GM12801 (cell line): ENCODE data around the gene CHST12.

Experiments used
- CTCF ChIP-seq: IDR thresholded peaks from one replicate; pipeline ENCODE4 v1.5.1; 2011; ENCODE audit warnings: control low read depth; ENCODE audit not compliant: insufficient read length; ENCODE audit errors: extremely low read depth

CHST12 gene

GRCh38 chr7:2474813-2475677 lies 71.6 kb downstream of the CHST12 start:
- TF ChIP-seq CTCF, result no peak

- TF ChIP-seq CTCF, result no peak
Measured at GRCh38 chr7:2475678-2476015, 72.2 kb downstream of the CHST12 start.

- TF ChIP-seq CTCF, result no peak
Measured at GRCh38 chr7:2476298-2476697, 72.9 kb downstream of the CHST12 start, which contains the start of gene GRIFIN. GRIFIN (minus strand) TSS chr7:2476398; CDS start chr7:2476383, 15 bp downstream.

- TF ChIP-seq CTCF, result no peak
Measured at GRCh38 chr7:2476776-2477446, 73.5 kb downstream of the CHST12 start.

- no peak for TF ChIP-seq CTCF
Measured at GRCh38 chr7:2477447-2478398, 74.3 kb downstream of the CHST12 start.

- TF ChIP-seq CTCF, result no peak
Measured at GRCh38 chr7:2478399-2478785, 75.0 kb downstream of the CHST12 start.

GRCh38 chr7:2478800-2479199 lies 75.4 kb downstream of the CHST12 start:
- TF ChIP-seq CTCF, result no peak
